IgD-negative memory B cell (primary cell): ENCODE data around the gene SPCS3. TPM values are rescaled to one million over a fixed set of nuclear protein-coding genes. Genes with fewer than 3 reads are reported as not detected.
A peak's percentile ranks its signal among the peaks of the same experiment; 100 is the strongest.
"Not testable (repeated sequence)": the region's sequence is repeated elsewhere in the genome, so short reads cannot be mapped to it uniquely, and the experiment has no call there.

Experiments used
- H3K27ac Mint-ChIP-seq, 3 donors: one replicate each; pipeline ENCODE4 v1.8.0; 2020 to 2022; ENCODE audit warnings: mild to moderate bottlenecking in 3 of 3, mixed read lengths in 3 of 3, moderate library complexity in 1 of 3
- H3K27me3 Mint-ChIP-seq: one replicate; pipeline ENCODE4 v1.8.0; 2021; ENCODE audit warnings: mixed read lengths
- H3K36me3 Mint-ChIP-seq: one replicate; pipeline ENCODE4 v1.8.0; 2020; ENCODE audit warnings: mild to moderate bottlenecking, mixed read lengths
- H3K4me1 Mint-ChIP-seq, 3 donors: one replicate each; pipeline ENCODE4 v1.8.0; 2020 to 2022; ENCODE audit warnings: mixed read lengths in 3 of 3, mild to moderate bottlenecking in 1 of 3
- H3K4me3 Mint-ChIP-seq, 4 donors: one replicate each; pipeline ENCODE4 v1.8.0; 2020 to 2022; ENCODE audit warnings: mild to moderate bottlenecking in 4 of 4, mixed read lengths in 4 of 4, moderate library complexity in 3 of 4
- H3K9me3 Mint-ChIP-seq, 3 donors: one replicate each; pipeline ENCODE4 v1.8.0; 2020 to 2021; ENCODE audit warnings: mixed read lengths in 3 of 3, mild to moderate bottlenecking in 1 of 3
- polyA plus RNA-seq: library from polyadenylated mRNA; unstranded; fragments of 300-500 nt; fragmentation: Illumina TruSeq; gene quantifications from one replicate; pipeline ENCODE4 v1.2.3, GENCODE V29; 2021

The SPCS3 gene
- 53.5 TPM for polyA plus RNA-seq

DNA sequence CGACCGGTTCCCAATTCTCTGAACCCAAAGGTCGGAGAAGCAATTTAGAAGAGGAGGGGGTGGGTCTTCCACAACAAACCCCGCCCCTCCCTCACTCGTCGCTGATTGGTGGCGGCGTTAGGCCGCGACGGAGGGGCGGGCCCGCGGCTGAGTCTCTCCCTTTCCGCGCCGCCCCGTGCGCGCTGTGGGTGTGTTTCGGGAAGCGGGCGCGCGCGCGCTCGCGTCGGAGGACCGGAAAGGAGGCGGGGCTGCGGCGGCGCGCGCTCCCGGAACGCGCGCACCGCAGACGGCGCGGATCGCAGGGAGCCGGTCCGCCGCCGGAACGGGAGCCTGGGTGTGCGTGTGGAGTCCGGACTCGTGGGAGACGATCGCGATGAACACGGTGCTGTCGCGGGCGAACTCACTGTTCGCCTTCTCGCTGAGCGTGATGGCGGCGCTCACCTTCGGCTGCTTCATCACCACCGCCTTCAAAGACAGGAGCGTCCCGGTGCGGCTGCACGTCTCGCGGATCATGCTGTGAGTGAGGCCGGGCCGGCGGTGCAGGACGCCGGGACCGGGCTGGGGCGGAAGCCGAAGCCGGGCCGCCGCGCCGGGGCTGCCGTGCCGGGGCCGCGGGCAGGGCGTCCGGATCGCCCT, at the start of gene SPCS3:
Gene SPCS3, plus strand, starts transcription at position 263 of the 636 bp plus-strand sequence. Its CDS starts 111 bp downstream, at position 374.
- Mint-ChIP-seq H3K4me3 (peak within 1 kb of the TSS; percentile 90 to 98 (median 94)), H3K36me3 (peaks cover 3% of the 10 kb centered on the region), H3K27me3 (no peaks in the 10 kb centered on the region), H3K9me3 (no peaks in the 10 kb centered on the region), H3K27ac (peak within 1 kb of the TSS; percentile 86 to 96 (median 96)), H3K4me1 (peaks cover 29 to 50% (median 37%) of the 10 kb centered on the region in 3 donors)

DNA sequence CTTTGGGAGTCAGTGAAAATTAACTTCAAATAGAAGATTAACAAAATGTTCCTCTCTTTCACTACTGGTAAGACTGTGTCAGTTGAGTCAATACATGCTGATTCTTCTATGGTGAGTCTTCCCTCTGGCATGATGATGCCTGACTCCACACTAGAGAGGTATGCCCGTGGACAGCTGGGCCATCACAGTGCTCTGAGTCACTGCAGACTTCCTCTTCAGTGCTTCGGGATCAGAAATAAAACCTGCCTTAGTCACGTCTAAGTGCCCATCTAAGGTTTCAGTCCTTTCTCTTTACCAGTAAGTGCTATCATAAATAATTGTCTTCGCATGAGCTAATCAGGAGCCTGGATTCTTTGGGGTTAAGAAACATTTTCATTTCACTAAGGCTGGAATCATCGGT, 49.1 kb upstream of the SPCS3 start:
- Mint-ChIP-seq H3K27me3 (peaks cover 2% of the 10 kb centered on the region), H3K4me1 (no peaks in the 10 kb centered on the region), H3K4me3 (no peak overlapping the region), H3K36me3 (no peaks in the 10 kb centered on the region), H3K27ac (no peak overlapping the region), H3K9me3 (no peaks in the 10 kb centered on the region)

DNA sequence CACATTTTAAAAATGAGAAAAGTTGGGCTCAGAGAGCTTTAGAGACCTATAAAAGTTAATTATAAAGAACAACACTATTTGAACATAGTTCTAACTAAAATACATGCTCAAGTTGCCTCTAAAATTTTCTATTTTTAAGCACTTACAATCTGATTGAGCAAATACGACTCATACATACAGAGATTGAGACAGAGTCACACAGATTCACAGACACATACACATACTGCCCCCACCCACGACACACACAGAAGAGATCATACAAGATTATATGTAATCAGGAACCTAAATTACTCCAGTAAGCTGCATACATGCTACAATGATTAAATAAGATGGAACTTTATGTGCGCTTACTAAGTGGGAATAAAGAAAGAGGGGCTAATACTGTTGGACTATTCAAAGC, 48.0 kb upstream of the SPCS3 start:
- Mint-ChIP-seq H3K4me1 (no peaks in the 10 kb centered on the region), H3K9me3 (no peaks in the 10 kb centered on the region), H3K36me3 (no peaks in the 10 kb centered on the region), H3K27me3 (peaks cover 2% of the 10 kb centered on the region), H3K4me3 (no peak overlapping the region), H3K27ac (no peak overlapping the region)

DNA sequence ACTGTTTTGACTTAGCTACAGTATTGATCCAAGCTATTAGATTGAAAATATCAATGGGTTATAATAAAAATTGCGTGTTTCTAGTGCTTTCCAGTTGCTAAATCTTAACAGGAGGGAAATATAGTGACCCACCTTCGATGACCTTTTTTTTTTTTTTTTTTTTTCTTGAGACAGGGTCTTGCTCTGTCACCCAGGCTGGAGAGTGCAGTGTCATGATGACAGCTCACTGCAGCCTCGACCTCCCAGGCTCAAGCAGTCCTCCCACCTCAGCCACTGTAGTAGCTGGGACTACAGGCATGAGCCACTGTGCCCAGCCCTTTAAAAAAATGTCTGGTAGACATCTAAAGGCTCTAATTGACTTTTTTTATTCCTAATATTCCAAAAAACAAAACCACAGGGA, 47.0 kb upstream of the SPCS3 start:
- Mint-ChIP-seq H3K27me3 (peaks cover 2% of the 10 kb centered on the region), H3K4me3 (no peak overlapping the region), H3K9me3 (no peaks in the 10 kb centered on the region), H3K36me3 (no peaks in the 10 kb centered on the region), H3K4me1 (no peaks in the 10 kb centered on the region), H3K27ac (no peak overlapping the region)

DNA sequence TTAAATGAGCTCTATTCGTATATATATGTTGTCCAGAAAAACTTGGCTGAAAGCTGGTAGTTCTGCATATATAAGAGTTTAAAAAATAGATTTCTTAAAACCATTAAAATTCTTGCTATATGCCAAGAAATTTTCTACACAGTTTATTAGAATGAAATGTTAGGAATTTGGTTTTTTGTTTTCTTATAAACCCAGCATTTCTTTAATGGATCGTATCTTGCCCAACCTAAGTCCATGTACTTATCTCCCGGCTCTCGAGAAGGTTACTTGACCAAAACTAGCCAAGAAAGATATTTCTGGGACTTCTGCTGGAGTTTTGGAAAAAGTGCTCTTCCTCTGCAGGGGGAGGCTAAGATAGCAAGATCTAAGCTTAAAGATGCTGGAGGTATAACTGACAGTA, 46.0 kb upstream of the SPCS3 start:
- Mint-ChIP-seq H3K27me3 (peaks cover 2% of the 10 kb centered on the region), H3K36me3 (no peaks in the 10 kb centered on the region), H3K4me3 (no peak overlapping the region), H3K27ac (no peak overlapping the region), H3K9me3 (no peaks in the 10 kb centered on the region), H3K4me1 (no peaks in the 10 kb centered on the region)

DNA sequence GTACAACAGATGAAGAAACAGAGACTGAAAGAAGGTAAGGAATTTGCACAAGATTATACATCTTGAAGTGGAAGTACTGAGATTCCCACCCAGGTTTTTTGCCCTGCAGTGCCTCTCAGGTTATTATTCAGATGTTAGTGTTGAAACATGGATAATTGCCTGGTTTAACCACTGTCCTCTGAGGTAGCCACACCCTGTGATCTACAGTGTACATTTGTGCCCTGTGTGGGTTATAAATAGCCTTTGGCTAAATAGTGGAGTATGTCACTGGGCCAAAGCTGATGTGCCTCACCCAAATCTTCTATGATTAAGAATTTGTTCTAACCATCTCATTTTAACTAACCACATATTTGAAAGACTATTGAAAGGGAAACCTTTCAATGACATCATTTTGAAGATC, 45.3 kb upstream of the SPCS3 start:
- Mint-ChIP-seq H3K36me3 (no peaks in the 10 kb centered on the region), H3K4me1 (no peaks in the 10 kb centered on the region)

DNA sequence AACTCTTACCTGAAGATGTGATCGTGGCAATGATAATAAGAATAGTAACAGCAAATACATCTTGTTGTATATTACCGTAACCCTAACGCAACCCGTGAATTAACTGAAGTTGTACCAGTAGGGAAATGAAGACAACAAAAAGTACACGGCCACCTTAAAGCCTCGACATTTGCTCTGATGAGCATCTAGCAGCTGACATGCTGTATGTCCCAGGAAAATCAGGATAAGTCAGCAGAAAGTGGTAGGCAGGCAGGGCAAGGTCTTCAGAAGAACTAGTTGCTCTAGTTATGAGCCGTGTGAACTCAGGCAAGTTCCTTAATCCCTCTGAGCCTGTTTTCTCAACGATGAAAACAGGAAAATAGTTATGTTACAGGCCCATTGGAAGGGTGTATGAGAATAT, 43.1 kb upstream of the SPCS3 start:
- H3K9me3 Mint-ChIP-seq, result no peaks in the 10 kb centered on the region
- peaks cover 7% of the 10 kb centered on the region for H3K27me3 Mint-ChIP-seq
- H3K27ac Mint-ChIP-seq, result no peak overlapping the region
- no peaks in the 10 kb centered on the region for H3K4me1 Mint-ChIP-seq
- no peak overlapping the region for H3K4me3 Mint-ChIP-seq
- H3K36me3 Mint-ChIP-seq, result no peaks in the 10 kb centered on the region

More for the DNA sequence above, 45.3 kb upstream of the SPCS3 start:
- Mint-ChIP-seq H3K27ac (peak overlapping the region in 1 of 3 donors; percentile 33), H3K4me3 (no peak overlapping the region), H3K9me3 (no peaks in the 10 kb centered on the region), H3K27me3 (peaks cover 3% of the 10 kb centered on the region)

DNA sequence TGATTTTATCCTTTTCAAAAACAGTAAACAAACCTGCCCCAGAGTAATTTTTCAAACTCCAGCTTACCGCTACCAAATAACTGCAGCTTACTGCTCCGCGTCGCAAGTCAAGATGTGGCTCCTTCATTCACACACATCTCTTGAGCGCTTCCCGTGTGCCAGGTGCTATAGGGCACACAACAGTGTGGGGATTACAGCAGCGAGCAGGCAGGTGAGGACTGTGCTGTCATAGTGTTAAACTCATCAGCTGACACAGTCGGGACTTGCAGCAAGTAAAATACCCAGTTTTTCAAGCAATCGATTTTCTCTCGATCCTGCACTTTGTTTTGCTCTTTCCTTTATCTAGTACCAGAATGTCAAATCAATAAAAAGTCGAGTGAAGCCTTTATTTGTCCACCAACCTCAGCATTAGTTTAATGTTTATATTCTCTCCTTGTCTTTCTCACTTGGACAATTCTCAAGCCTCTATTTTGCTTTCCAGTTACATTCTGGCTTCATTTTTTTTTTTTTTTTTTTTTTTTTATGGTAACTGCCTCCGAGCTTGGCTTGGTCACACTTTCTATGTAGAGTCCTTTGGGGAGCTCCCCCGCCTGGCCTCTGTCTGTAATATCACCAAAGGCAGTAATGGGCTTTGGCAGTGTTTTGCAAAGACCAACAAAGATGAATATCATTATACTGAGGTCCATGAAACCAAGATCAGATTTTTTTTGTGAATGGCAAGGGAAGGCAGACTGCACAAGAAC, 42.4 kb upstream of the SPCS3 start:
- Mint-ChIP-seq H3K27me3 (peaks cover 7% of the 10 kb centered on the region), H3K4me3 (no peak overlapping the region), H3K9me3 (no peaks in the 10 kb centered on the region), H3K36me3 (no peaks in the 10 kb centered on the region), H3K27ac (no peak overlapping the region), H3K4me1 (no peaks in the 10 kb centered on the region)

DNA sequence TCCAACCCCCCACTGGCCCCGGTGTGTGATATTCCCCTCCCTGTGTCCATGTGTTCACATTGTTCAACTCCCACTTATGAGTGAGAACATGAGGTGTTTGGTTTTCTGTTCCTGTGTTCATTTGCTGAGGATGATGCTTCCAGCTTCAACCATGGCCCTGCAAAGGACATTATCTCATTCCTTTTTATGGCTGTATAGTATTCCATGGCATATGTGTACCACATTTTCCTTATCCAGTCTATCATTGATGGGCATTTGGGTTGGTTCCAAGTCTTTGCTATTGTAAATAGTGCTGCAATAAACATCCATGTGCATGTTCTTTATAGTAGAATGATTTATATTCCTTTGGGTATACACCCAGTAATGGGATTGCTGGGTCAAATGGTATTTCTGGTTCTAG, 40.2 kb upstream of the SPCS3 start:
- H3K27me3 Mint-ChIP-seq, H3K36me3 Mint-ChIP-seq, H3K4me1 Mint-ChIP-seq, H3K4me3 Mint-ChIP-seq, H3K9me3 Mint-ChIP-seq: not testable (repeated sequence)
- peak overlapping the region in 1 of 3 donors; percentile 42 for H3K27ac Mint-ChIP-seq

DNA sequence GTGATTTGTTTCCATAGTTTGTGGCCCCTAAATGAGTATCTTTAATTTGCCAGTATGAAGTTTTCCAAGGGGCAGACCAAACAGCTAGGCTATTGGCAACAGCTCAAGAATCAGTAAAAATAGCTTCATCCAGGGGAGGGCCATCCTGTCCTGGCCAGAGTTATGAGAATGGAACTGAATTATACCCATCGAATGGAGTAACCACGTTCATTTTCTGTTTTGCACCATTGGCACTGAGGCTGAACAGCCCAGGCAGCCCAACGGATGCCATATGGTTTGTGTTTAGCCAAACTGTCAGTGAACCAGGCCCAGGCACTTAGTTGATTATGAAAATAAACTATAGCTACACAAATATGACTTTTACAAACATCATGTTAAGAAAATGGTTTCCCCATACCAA, 33.0 kb upstream of the SPCS3 start:
- Mint-ChIP-seq H3K9me3 (no peaks in the 10 kb centered on the region), H3K27me3 (no peaks in the 10 kb centered on the region), H3K27ac (no peak overlapping the region), H3K4me3 (no peak overlapping the region), H3K36me3 (no peaks in the 10 kb centered on the region), H3K4me1 (peaks cover 0 to 1% (median 0%) of the 10 kb centered on the region in 3 donors)

DNA sequence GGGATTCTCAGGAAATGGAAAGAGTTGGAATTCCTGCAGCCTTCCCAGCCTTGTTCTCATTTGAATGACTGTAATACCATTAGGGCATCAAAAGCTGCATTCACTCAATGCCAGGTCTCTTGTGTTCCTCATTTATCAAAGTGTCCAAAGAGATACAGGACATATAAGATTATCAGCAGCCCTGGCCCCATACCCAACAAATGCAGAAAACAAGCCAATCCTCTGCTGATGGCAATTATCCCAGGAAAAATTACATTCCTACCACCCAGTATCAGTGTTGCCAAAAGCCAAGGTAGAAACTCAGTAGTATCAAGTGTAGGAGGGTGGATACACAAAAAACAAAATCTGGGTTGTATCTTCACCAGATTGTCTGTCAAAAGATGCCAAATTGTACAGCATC, 32.2 kb upstream of the SPCS3 start:
- H3K4me3 Mint-ChIP-seq, result no peak overlapping the region
- no peaks in the 10 kb centered on the region for H3K36me3 Mint-ChIP-seq
- no peaks in the 10 kb centered on the region for H3K27me3 Mint-ChIP-seq
- peaks cover 0 to 1% (median 0%) of the 10 kb centered on the region in 3 donors for H3K4me1 Mint-ChIP-seq
- no peaks in the 10 kb centered on the region for H3K9me3 Mint-ChIP-seq
- H3K27ac Mint-ChIP-seq, result no peak overlapping the region

DNA sequence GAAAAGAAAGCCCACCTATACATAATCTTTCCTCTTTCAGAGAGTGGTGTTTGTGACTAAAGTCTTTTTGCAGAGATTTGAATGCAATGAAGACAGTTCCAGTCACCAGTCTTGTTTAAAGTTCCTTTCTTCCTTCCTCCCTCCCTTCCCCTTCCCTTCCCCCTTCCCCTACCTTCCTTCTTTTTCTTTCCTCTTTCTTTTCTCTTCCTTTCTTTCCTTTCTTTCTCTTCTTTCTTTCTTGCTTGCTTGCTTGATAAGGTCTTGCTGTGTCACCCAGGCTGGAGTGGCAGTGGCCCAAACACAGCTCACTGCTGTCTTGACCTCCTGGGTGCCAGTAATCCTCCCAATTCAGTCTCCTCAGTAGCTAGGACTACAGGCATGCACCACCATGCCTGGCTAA, 31.7 kb upstream of the SPCS3 start:
- no peaks in the 10 kb centered on the region for H3K36me3 Mint-ChIP-seq
- H3K9me3 Mint-ChIP-seq, result no peaks in the 10 kb centered on the region
- no peak overlapping the region for H3K4me3 Mint-ChIP-seq
- H3K27me3 Mint-ChIP-seq, result no peaks in the 10 kb centered on the region
- peaks cover 0 to 1% (median 0%) of the 10 kb centered on the region in 3 donors for H3K4me1 Mint-ChIP-seq
- no peak overlapping the region for H3K27ac Mint-ChIP-seq

DNA sequence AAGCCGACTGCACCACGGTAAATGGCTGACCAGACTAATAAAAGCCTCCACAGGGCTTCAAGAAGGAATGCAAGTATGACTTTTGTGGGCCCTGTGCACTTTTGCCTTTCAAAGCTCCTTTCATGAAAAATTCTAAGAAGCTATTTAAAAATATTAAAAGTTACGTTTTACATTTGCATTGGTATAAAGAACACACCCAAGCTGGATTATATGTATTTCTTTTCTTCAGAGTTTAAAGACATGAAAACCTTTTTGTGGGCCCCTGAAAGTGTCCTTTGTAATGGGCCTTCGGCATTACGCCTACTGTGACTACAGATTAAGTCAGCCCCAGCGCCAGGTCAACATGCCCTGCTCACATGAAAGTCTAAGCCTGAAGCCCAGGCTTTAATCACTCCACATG, 30.2 kb upstream of the SPCS3 start:
- no peak overlapping the region for H3K27ac Mint-ChIP-seq
- no peaks in the 10 kb centered on the region for H3K9me3 Mint-ChIP-seq
- no peak overlapping the region for H3K4me3 Mint-ChIP-seq
- H3K4me1 Mint-ChIP-seq, result peaks cover 0 to 1% (median 0%) of the 10 kb centered on the region in 3 donors
- no peaks in the 10 kb centered on the region for H3K27me3 Mint-ChIP-seq
- no peaks in the 10 kb centered on the region for H3K36me3 Mint-ChIP-seq

DNA sequence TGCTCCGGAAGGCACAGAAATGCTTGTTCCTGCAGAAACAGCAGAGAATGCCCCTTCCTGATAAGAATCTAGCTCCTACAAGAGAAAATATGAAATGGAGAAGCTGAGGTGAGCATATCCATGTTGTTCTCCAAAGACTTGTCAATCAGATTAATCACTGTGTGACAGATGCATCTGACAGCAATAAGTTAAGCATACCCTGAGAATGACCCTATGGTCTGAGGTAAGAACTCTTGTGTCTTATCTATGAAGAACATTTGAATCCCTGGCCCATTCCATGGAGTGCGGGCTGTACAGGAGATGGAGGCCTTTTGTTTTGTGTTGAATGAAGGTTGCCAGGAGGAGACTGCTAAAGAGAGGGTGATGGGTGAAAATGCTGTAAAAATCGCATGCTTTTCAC, 29.2 kb upstream of the SPCS3 start:
- H3K27me3 Mint-ChIP-seq, result no peaks in the 10 kb centered on the region
- H3K4me1 Mint-ChIP-seq, result peaks cover 0 to 1% (median 0%) of the 10 kb centered on the region in 3 donors
- H3K4me3 Mint-ChIP-seq, result no peak overlapping the region
- no peaks in the 10 kb centered on the region for H3K9me3 Mint-ChIP-seq
- H3K36me3 Mint-ChIP-seq, result no peaks in the 10 kb centered on the region
- H3K27ac Mint-ChIP-seq, result no peak overlapping the region

DNA sequence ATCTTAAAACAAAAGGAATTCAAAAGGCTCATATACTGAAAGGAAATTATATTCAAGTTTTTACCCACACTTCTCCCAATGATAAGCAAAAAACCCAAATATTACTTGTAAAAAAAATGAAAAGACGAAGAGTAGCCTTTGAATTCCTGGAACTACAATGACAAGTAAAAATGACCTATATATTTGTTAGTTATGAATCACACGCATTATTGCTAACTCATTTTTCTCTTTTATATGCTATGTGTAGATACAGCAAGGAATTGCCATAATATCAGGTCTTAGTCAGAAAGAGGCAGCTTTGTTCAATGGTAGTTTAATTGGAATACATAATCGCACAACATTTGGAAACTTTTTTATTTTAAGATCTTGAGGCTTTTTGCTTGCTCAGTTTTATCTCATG, 28.0 kb upstream of the SPCS3 start:
- Mint-ChIP-seq H3K9me3 (no peaks in the 10 kb centered on the region), H3K27me3 (no peaks in the 10 kb centered on the region), H3K36me3 (no peaks in the 10 kb centered on the region), H3K4me3 (no peak overlapping the region), H3K4me1 (peaks cover 0 to 1% (median 0%) of the 10 kb centered on the region in 3 donors), H3K27ac (no peak overlapping the region)

DNA sequence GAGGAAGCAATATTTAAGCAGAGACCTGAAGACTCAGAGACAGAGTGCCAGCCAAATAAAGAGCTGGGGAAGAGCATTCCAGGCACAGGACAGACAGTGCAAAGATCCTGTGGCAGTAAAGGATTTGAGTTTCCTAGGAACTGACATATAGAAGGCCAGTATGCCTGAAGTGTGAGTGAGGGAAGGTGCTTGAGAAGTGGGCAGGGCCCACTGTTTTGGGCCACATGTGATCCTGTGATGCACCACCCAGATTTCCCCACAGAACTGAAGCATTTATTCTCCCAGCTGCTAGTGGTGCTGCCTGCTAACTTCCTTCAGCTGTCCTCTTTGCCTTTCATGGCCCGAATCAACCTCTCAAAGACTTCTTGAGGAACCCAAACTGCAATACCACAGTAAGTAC, 26.8 kb upstream of the SPCS3 start:
- no peaks in the 10 kb centered on the region for H3K9me3 Mint-ChIP-seq
- H3K27ac Mint-ChIP-seq, result no peak overlapping the region

More for the DNA sequence above, 26.8 kb upstream of the SPCS3 start:
- Mint-ChIP-seq H3K36me3 (no peaks in the 10 kb centered on the region), H3K27me3 (no peaks in the 10 kb centered on the region), H3K4me3 (no peak overlapping the region), H3K4me1 (no peaks in the 10 kb centered on the region)
